Endodermal cell (in vitro differentiated cells): ENCODE results near the gene ELMO1. TPM values are rescaled to one million over a fixed set of nuclear protein-coding genes. Genes with fewer than 3 reads are reported as not detected.

ENCODE experiments used
- DNase-seq: peaks from one replicate; pipeline ENCODE4 v3.0.0-alpha.2; 2017
- H3K27ac ChIP-seq: 2 replicates; pipeline ENCODE4 v1.5.1; 2013; ENCODE audit warnings: mild to moderate bottlenecking, low read depth, low read length, moderate library complexity
- H3K27me3 ChIP-seq: 2 replicates; pipeline ENCODE4 v1.6.1; 2013; ENCODE audit warnings: mild to moderate bottlenecking, low read length, moderate library complexity; ENCODE audit not compliant: insufficient read depth, control insufficient read depth, poor library complexity, severe bottlenecking
- H3K36me3 ChIP-seq: 2 replicates; pipeline ENCODE4 v1.7.0; 2013; ENCODE audit warnings: mild to moderate bottlenecking, low read length, moderate library complexity; ENCODE audit not compliant: control insufficient read depth, insufficient read depth
- H3K4me1 ChIP-seq: one replicate; pipeline ENCODE4 v1.7.0; 2013; ENCODE audit warnings: low read length; ENCODE audit not compliant: control insufficient read depth, insufficient read depth
- H3K4me3 ChIP-seq: 2 replicates; pipeline ENCODE4 v1.5.1; 2013; ENCODE audit warnings: mild to moderate bottlenecking, low read length, moderate library complexity
- H3K9ac ChIP-seq: 2 replicates; pipeline ENCODE4 v1.6.1; 2013; ENCODE audit warnings: mild to moderate bottlenecking, low read length, moderate library complexity; ENCODE audit not compliant: poor library complexity, severe bottlenecking; ENCODE audit errors: extremely low read depth
- H3K9me3 ChIP-seq: 2 replicates; pipeline ENCODE4 v1.6.1; 2013; ENCODE audit warnings: mild to moderate bottlenecking, low read length, moderate library complexity; ENCODE audit not compliant: control insufficient read depth
- H3K27ac Mint-ChIP-seq: 2 replicates; pipeline ENCODE4 v1.8.0; 2020; ENCODE audit warnings: mixed read lengths
- H3K27me3 Mint-ChIP-seq: 2 replicates; pipeline ENCODE4 v1.8.0; 2021; ENCODE audit warnings: mild to moderate bottlenecking, mixed read lengths; ENCODE audit not compliant: insufficient read depth
- H3K36me3 Mint-ChIP-seq: 2 replicates; pipeline ENCODE4 v1.8.0; 2020; ENCODE audit warnings: low read depth, mixed read lengths
- H3K4me1 Mint-ChIP-seq: 2 replicates; pipeline ENCODE4 v1.8.0; 2020; ENCODE audit warnings: mixed read lengths
- H3K4me3 Mint-ChIP-seq: 2 replicates; pipeline ENCODE4 v1.8.0; 2020; ENCODE audit warnings: mild to moderate bottlenecking, moderate library complexity, mixed read lengths
- H3K9me3 Mint-ChIP-seq: 2 replicates; pipeline ENCODE4 v1.8.0; 2020; ENCODE audit warnings: mild to moderate bottlenecking, mixed read lengths
- WGBS, 2 experiments: methylation state at CpG; one replicate each; pipeline versions ENCODE4 v1.1.5 to v1.1.7; 2013; ENCODE audit warnings: missing lambda C conversion rate in 2 of 2, mixed read lengths in 1 of 2; ENCODE audit not compliant: insufficient coverage in 1 of 2, insufficient read length in 1 of 2; 5-methylcytosine and 5-hydroxymethylcytosine counted together
- total RNA-seq, 2 donors: library from RNA; stranded (reverse); fragmentation: NEBNext Ultra II Directional in 1 of 2; extraction: Animal tissue kit (Norgen Biotek cat#: 25700) in 1 of 2; gene quantifications; 2 replicates in 1 of 2; 3 replicates in 1 of 2; pipeline ENCODE4 v1.2.1, GENCODE V29; 2021
- TF ChIP-seq, protein P1 (sequence below): fragments of 200-600 bp; sonication (generic); conservative IDR thresholded peaks from 2 replicates; pipeline ENCODE4 v1.5.0; 2021; ENCODE audit warnings: antibody characterized with exemption, mild to moderate bottlenecking

Gene ELMO1
- total RNA-seq, 2 donors from 2014 or later = 120 to 131 TPM

DNA sequence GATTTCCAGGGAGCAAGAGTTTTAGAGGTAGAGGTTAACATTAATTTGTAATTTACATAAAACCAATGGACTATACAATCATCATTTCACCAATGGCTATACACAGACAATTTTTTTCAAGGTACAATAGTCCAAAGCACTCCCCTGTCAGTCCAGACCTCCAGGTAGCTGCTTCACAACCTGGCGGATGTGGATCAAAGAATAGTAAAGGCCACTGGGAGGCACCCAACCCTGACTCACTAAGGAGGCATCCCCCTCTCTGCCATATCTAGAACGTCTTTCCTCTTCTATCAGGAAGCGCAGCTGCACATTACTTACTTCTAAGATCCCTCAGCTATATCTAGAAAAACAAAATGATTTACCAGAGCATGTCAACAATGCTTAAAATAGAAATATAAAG is 506.6 kb downstream of the ELMO1 start:
- Histone ChIP-seq H3K4me3 (no peak overlapping the region), H3K4me1 (no peaks in the 10 kb centered on the region), H3K36me3 (peaks cover 14% of the 10 kb centered on the region), H3K9ac (no peak overlapping the region), H3K9me3 (peaks cover 25% of the 10 kb centered on the region), H3K27me3 (no peaks in the 10 kb centered on the region), H3K27ac (no peak overlapping the region)
- Mint-ChIP-seq H3K36me3 (peaks cover 25% of the 10 kb centered on the region), H3K27me3 (no peaks in the 10 kb centered on the region), H3K4me1 (peaks cover 7% of the 10 kb centered on the region), H3K9me3 (peaks cover 17% of the 10 kb centered on the region), H3K4me3 (no peak overlapping the region), H3K27ac (no peak overlapping the region)
- 92 to 100% methylated on average over 1 to 3 of the region's 3 CpGs for WGBS, 2 experiments
- TF ChIP-seq, protein P1, sequence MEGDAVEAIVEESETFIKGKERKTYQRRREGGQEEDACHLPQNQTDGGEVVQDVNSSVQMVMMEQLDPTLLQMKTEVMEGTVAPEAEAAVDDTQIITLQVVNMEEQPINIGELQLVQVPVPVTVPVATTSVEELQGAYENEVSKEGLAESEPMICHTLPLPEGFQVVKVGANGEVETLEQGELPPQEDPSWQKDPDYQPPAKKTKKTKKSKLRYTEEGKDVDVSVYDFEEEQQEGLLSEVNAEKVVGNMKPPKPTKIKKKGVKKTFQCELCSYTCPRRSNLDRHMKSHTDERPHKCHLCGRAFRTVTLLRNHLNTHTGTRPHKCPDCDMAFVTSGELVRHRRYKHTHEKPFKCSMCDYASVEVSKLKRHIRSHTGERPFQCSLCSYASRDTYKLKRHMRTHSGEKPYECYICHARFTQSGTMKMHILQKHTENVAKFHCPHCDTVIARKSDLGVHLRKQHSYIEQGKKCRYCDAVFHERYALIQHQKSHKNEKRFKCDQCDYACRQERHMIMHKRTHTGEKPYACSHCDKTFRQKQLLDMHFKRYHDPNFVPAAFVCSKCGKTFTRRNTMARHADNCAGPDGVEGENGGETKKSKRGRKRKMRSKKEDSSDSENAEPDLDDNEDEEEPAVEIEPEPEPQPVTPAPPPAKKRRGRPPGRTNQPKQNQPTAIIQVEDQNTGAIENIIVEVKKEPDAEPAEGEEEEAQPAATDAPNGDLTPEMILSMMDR = no peak
- no peak for DNase-seq

DNA sequence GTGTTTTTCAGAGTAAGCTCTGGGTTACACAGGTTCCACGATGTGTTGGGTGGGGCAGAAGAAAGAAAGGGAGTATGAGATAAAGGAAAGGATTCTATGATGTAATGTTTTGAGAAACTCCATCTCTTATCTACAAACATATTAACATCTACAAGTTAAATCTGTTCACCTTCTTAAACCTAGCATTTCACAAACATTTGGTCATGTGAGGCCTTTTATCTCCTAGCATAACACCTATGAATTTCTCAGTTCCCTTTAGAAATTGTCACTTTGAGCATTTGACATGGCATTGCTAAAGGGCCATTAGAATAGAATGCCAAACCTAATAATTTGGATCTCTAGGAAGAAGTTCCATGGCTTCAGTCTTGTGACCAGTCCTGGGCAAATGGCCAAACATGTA is 507.3 kb downstream of the ELMO1 start:
- Mint-ChIP-seq H3K27ac (no peak overlapping the region), H3K36me3 (peaks cover 25% of the 10 kb centered on the region), H3K4me3 (no peak overlapping the region), H3K4me1 (peaks cover 4% of the 10 kb centered on the region), H3K9me3 (peaks cover 19% of the 10 kb centered on the region), H3K27me3 (no peaks in the 10 kb centered on the region)
- TF ChIP-seq, protein P1 = no peak
- H3K36me3 ChIP-seq = peaks cover 21% of the 10 kb centered on the region
- no peak overlapping the region for H3K27ac ChIP-seq
- DNase-seq = no peak
- H3K9me3 ChIP-seq = peaks cover 32% of the 10 kb centered on the region
- no peak overlapping the region for H3K9ac ChIP-seq
- WGBS, 2 experiments = 88% methylated on average over 1 of the region's 1 CpG; no CpG with 5 or more reads in 1 of the 2 experiments
- H3K4me3 ChIP-seq = no peak overlapping the region
- no peaks in the 10 kb centered on the region for H3K27me3 ChIP-seq
- no peaks in the 10 kb centered on the region for H3K4me1 ChIP-seq

DNA sequence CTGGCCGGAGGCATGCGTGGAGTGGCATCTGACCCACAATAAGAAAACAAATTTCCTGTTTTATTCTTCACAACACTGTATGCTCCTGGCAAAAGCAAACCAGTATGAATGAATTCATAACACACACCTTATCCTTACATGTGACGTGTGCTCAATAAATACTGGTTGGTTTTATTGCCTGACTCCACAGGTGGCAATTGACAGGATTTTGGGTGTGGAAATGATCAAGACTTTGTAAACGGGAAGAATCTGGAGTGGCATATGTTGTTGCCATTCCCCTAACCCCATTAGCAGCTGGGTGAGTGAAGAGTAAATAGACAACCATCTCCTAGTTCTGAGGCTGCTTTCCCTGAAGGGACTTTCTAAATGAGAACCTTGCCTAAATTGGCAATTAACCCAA is 508.8 kb downstream of the ELMO1 start:
- H3K4me1 ChIP-seq = no peaks in the 10 kb centered on the region
- 90% methylated on average over 4 of the region's 4 CpGs; no CpG with 5 or more reads in 1 of the 2 experiments for WGBS, 2 experiments
- H3K27me3 Mint-ChIP-seq = no peaks in the 10 kb centered on the region
- H3K36me3 Mint-ChIP-seq = peaks cover 32% of the 10 kb centered on the region
- H3K9me3 ChIP-seq = peaks cover 39% of the 10 kb centered on the region
- peaks cover 21% of the 10 kb centered on the region for H3K9me3 Mint-ChIP-seq
- peaks cover 22% of the 10 kb centered on the region for H3K36me3 ChIP-seq
- TF ChIP-seq, protein P1 = no peak
- H3K9ac ChIP-seq = no peak overlapping the region
- no peak overlapping the region for H3K27ac ChIP-seq
- no peak overlapping the region for H3K27ac Mint-ChIP-seq
- no peaks in the 10 kb centered on the region for H3K27me3 ChIP-seq
- H3K4me1 Mint-ChIP-seq = peaks cover 9% of the 10 kb centered on the region
- H3K4me3 ChIP-seq = no peak overlapping the region
- no peak for DNase-seq
- no peak overlapping the region for H3K4me3 Mint-ChIP-seq
